NCI-H187 (cell line): ENCODE results near the gene PIP5K1B.
"Not testable (repeated sequence)": the region's sequence is repeated elsewhere in the genome, so short reads cannot be mapped to it uniquely, and the experiment has no call there.

Experiments used
- DNase-seq, 2 experiments: peaks; one replicate each; lab custom pipeline; 2025; lab: John Stamatoyannopoulos, UW

Gene PIP5K1B

GRCh38 chr9:68957479-68957878 lies 252.4 kb downstream of the PIP5K1B start:
- DNase-seq: no peak

- DNase-seq: no peak
Observed at GRCh38 chr9:68961587-68961986, 256.5 kb downstream of the PIP5K1B start.

DNA sequence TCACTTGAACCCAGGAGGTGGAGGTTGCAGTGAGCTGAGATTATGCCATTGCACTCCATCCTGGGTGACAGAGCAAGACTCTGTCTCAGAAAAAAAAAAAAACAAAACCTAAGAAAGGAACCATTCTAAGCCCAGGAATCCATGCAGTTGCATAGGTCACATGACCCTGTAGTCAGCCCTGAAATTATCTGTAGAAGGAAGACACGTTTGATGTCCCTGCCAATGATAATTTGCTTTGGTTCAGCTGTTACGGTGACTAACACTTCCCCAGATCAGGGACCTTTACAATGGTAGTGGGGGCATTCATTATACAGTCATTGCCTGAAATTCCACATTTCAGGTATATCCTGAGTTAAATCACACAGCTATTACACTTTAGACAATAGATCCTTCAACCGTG lies 258.4 kb downstream of the PIP5K1B start:
- DNase-seq: no peak

GRCh38 chr9:68964102-68964541 lies 259.1 kb downstream of the PIP5K1B start:
- DNase-seq: no peak

DNA sequence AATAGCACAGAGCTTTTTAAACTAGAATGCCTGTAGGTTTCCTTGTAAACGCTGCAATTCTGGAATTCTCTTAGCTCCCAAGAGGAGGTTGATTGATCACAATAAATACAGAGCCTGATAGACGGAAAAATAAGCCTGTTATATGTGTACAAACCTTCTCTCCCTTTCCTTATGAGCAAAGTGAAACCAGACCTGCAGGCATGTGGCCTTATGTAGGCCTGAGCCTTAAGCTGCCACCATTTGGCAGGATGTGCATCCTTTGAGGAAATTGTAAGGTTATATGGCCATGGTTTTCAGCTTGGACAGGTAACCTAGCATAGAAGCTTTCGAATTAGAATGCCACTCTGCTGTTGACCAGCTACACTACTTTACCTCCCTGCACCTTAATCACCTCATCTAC lies 259.7 kb downstream of the PIP5K1B start:
- DNase-seq: no peak

- no peak for DNase-seq
Observed at GRCh38 chr9:68966496-68966944, 261.5 kb downstream of the PIP5K1B start.

DNA sequence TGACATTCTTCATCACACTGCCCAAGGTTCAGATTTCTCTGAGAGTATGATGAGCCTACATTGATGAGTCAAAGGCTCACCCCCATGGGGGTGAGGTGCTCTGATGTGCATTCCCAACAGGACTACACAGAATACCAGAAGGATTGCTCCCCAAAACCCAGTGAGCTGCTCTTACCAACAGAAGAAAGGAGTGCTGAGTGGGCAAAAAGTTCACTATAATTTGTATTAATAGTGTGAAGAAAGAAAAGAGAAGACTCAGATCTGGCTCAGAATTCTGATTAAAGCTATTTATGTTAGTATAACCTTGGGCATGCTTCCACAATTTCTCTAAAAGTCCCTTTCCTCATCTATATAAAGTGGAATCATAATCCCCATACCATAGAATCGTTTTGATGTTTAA lies 262.8 kb downstream of the PIP5K1B start:
- no peak for DNase-seq

- DNase-seq: no peak
Observed at GRCh38 chr9:68969538-68969937, 264.5 kb downstream of the PIP5K1B start.

DNA sequence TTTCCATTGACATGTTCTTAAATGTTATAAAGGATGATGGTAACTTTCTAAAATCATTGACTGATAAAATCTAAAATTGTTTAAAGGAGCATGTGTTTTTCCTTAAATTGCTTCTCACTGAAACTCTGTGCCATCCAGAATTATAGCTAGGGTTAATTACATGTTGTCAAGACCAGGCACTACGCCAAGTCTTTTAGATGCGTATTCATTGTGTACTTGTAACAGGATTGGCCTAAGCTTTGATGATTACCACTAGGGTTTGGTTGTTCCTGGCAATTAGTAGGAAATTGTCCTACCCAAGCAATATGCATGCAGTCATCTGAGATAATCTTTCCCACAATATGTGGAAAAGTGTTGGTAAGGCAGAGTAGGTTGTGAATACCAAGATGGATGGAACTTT lies 265.1 kb downstream of the PIP5K1B start:
- no peak for DNase-seq

GRCh38 chr9:68973619-68974018 lies 268.6 kb downstream of the PIP5K1B start:
- no peak for DNase-seq

GRCh38 chr9:68974431-68974830 lies 269.4 kb downstream of the PIP5K1B start:
- DNase-seq: no peak

GRCh38 chr9:68974901-68975300 lies 269.9 kb downstream of the PIP5K1B start:
- no peak for DNase-seq

DNA sequence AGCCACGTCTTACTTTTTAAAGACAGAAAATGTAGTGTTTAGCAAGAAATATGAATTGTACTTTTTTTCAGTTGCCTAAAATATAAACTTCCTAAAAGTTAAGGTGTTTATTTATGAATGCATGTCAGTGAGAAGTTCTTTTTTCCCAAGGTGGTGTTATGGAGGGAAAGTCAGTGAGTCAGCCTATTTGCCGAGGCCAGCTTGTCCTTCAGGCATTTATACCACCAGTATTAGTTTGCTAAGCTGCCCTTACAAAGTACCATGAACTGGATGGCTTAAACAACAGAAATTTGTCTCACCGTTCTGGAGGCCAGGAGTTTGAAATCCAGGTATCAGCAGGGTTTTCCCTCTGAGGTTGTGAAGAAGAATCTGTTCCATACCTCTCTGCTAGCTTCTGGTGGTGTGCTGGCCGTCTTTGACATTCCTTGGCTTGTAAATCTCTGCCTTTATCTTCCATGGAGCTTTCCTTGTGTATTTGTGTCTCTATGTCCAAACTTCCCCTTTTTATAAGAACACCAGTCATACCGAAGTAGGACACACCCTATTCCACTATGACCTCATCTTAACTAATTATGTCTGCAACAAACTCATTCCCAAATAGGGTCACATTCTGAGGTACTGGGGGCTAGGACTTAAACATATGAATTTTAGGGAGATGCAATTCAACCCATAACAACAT lies 270.5 kb downstream of the PIP5K1B start:
- no peak for DNase-seq

DNA sequence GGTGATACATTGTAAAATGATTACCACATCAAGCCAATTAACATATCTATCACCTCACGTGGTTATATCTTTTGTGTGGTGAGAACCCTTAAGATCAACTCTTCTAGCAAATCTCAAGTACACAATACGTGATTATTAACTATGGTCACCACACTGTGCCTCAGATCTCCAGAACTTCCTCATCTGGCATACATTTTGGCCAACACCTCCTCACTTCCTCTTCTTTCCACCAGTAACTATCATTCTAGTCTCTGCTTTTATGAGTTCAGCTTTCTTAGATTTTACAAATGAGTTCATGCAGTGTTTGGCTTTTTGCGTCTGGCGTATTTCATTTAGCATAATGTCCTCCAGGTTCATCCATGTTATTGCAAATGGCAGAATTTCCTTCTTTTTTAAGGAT lies 273.0 kb downstream of the PIP5K1B start:
- no peak for DNase-seq

GRCh38 chr9:68978501-68978900 lies 273.5 kb downstream of the PIP5K1B start:
- DNase-seq: no peak

DNA sequence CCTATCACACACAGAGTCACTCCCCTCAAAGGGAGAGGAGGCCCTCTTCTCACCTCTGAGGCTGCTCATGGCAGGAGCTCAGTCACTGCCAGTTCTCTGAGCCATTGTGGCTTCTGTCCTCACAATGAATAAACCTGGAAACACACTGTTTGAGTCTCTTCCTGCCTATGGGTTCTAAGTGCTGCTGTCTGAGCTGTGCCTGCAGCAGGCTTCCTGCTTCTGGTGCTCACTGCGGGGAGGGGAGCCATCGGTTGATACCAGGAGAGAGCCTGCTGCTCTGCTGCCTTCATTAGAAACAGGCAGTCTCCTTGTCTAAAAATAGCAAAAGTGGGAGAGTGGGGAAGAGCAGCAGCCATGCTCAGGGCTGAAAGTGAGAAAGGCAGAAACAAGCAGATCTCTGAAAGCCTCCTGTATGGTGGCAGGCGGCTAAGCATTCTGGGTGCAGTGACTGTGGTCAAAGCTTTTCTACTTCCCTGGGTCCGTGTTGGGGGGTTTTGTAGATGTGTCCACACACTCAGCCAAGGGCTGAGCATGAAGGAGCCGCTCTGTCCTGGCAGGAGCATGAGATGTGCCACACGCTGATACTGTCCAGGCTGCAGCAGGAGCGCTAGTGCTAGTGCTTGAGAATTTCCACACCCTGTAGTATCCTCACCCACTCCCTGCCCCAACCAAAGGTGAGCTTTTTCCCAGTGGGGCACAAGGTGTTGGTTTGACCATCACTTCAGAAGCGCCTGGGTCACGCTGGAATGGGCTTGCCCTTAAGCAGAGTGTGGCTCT lies 274.7 kb downstream of the PIP5K1B start:
- no peak for DNase-seq

DNA sequence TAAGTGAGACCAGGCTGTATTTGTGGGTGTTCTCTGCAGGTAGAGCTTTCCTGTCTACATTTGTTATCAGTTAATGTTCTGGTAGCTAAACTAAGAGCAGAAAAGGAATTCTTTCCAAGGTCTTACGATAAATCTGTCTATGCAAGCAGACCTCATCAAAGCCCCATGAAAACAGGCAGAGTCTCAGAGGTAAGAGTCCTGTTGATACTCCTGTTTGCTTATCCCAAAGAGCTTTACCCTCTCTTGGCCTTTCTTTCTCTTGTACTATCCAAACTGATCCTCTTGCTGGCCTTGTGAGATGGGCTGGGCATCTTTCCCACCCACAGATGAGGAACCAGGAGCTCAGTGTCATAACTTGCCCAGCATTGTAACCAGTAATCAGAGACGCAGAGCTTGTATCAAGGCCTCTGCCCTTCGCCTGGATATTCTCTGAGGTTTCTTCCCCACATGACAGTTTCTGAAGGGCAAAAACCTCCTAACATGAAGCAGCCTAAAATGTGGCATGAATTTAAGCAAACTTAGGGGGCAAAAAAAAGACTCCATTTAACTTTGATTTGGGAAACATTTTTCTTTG lies 275.4 kb downstream of the PIP5K1B start:
- no peak for DNase-seq

DNA sequence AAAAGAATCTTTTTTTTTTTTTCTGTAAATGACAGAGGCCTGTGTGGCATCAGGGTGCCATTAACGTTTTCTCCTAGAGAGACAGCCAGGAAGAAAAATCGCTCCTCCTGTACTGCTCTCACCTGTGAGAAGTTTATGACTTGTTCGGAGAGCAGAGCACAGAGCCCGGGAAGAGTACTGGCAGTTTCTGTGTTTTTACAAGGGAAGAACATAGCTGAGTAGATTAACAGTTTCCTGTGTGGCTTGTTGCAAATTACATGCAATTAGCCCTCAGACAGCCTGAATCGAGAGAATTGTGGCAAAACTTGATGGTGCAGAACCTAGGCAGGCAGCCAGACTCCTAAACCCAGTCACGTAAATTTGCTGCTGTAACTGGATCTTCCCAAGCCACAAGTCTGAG lies 276.7 kb downstream of the PIP5K1B start:
- no peak for DNase-seq

- no peak for DNase-seq
Observed at GRCh38 chr9:68983008-68983411, 278.0 kb downstream of the PIP5K1B start.

DNA sequence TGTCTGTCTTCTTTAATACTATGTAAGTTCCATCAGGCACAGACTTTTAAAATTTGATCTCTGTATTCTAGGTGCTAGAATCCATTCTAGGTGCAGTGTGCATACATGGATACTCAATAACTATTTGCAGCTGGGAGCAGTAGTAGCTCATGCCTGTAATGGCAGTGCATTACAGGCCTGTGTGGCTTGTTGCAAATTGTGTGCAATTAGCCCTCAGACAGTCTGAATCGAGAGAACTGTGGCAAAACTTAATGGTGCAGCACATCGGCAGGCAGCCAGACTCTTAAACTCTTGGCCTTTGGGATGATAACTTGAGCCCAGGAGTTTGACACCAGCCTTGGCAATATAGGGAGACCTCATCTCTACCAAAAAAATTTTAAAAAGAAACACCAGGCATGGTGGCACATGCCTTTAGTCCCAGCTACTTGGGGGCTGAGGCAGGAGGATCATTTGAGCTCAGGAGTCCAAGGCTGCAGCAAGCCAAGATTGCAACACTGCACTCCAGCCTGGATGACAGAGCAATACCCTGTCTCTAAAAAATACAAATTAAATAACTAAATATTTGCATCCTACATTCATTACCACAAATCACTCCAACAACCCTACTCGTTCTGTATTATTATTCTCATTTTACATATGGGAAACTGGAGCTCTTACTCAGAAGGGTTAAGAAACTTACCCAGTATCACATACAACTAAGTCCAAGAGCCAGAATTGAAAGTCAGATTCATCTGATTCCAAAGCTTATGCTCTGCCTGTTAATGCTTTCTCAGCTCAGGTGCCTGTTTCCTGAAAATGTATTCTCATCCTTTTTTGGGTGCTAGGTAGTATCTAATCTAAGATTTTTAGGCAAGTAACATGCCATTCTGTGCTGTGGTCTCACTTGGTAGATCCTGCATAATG lies 278.7 kb downstream of the PIP5K1B start:
- DNase-seq: no peak

DNA sequence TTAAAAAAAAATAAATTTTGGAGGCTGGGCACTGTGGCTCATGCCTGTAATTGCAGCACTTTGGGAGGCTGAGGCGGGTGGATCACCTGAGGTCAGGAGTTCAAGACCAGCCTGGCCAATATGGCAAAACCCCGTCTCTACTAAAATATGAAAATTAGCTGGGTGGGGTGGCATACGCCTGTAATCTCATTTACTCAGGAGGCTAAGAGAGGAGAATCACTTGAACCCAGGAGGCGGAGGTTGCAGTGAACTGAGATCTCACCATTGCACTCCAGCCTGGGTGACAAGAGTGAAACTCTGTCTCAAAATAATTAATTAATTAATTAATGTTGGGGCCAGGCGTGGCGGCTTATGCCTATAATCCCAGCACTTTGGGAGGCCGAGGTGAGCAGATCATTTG lies 281.9 kb downstream of the PIP5K1B start:
- DNase-seq: not testable (repeated sequence)

DNA sequence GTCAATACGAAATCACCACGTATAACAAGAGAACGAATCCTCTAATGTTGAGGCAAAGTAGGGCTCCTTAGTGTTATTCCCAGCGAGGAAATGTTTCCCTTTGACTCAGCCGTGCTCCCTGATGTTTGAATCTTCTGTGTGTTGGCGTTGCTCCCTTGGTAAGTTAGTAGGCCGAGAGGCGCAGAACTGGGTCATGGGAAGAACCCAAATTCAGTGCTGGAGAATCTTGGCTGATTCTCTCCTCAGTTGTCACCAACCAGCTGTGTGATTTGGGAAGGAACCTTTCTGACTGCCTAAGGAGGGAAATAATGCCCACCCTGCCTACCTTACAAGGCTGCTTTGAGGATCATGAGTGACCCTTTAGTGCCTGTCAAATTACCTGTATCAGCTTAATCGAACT lies 286.4 kb downstream of the PIP5K1B start:
- DNase-seq: no peak
